GM21390 (cell line): Measurements from ENCODE around the gene DMKN.

Experiments
- ATAC-seq: cut with Tn5 transposase; IDR thresholded peaks from one replicate; pipeline ENCODE4 v1.9.1; 2021; ENCODE audit not compliant: unreplicated experiment

Gene DMKN

GRCh38 chr19:35528218-35529038 is 15.0 kb upstream of the DMKN start, which contains the start of gene SBSN:
Gene SBSN, minus strand, starts transcription at chr19:35528311. Its CDS starts 30 bp downstream, at chr19:35528281.
- ATAC-seq, result no peak

GRCh38 chr19:35525873-35526272 is 12.4 kb upstream of the DMKN start:
- no peak for ATAC-seq

- no peak for ATAC-seq
These were observed 10.9 kb upstream of the DMKN start for GRCh38 chr19:35524181-35524837.

- ATAC-seq, result no peak
These were observed 9.4 kb upstream of the DMKN start for GRCh38 chr19:35522745-35523327.

- no peak for ATAC-seq
These were observed 7.8 kb upstream of the DMKN start for GRCh38 chr19:35521124-35521743.

- no peak for ATAC-seq
These were observed 5.8 kb upstream of the DMKN start for GRCh38 chr19:35519291-35519690.

- ATAC-seq, result no peak
These were observed 4.9 kb upstream of the DMKN start for GRCh38 chr19:35518313-35518712.

GRCh38 chr19:35517342-35517741 is 3.9 kb upstream of the DMKN start:
- ATAC-seq, result no peak

- no peak for ATAC-seq
These were observed 2.9 kb upstream of the DMKN start for GRCh38 chr19:35516310-35516709.

- ATAC-seq, result no peak
These were observed 897 bp upstream of the DMKN start for GRCh38 chr19:35514282-35514809.

- no peak for ATAC-seq
These were observed 420 bp downstream of the DMKN start for GRCh38 chr19:35512831-35513627.

GRCh38 chr19:35511337-35511736 is 2.1 kb downstream of the DMKN start:
- ATAC-seq, result no peak

- ATAC-seq, result no peak
These were observed 2.9 kb downstream of the DMKN start for GRCh38 chr19:35510626-35510964.

- no peak for ATAC-seq
These were observed 3.4 kb downstream of the DMKN start for GRCh38 chr19:35509861-35510625.

GRCh38 chr19:35509018-35509652 is 4.3 kb downstream of the DMKN start:
- ATAC-seq, result no peak

GRCh38 chr19:35508129-35508528 is 5.3 kb downstream of the DMKN start:
- ATAC-seq, result no peak

- ATAC-seq, result no peak
These were observed 5.9 kb downstream of the DMKN start for GRCh38 chr19:35507561-35507960.

GRCh38 chr19:35506011-35506410 is 7.4 kb downstream of the DMKN start:
- no peak for ATAC-seq

- no peak for ATAC-seq
These were observed 10.7 kb downstream of the DMKN start for GRCh38 chr19:35502751-35503150.
